ENCODE measurements around the gene GAL3ST2.
"Not testable (repeated sequence)": the region's sequence is repeated elsewhere in the genome, so short reads cannot be mapped to it uniquely, and the experiment has no call there.

The GAL3ST2 gene

DNA sequence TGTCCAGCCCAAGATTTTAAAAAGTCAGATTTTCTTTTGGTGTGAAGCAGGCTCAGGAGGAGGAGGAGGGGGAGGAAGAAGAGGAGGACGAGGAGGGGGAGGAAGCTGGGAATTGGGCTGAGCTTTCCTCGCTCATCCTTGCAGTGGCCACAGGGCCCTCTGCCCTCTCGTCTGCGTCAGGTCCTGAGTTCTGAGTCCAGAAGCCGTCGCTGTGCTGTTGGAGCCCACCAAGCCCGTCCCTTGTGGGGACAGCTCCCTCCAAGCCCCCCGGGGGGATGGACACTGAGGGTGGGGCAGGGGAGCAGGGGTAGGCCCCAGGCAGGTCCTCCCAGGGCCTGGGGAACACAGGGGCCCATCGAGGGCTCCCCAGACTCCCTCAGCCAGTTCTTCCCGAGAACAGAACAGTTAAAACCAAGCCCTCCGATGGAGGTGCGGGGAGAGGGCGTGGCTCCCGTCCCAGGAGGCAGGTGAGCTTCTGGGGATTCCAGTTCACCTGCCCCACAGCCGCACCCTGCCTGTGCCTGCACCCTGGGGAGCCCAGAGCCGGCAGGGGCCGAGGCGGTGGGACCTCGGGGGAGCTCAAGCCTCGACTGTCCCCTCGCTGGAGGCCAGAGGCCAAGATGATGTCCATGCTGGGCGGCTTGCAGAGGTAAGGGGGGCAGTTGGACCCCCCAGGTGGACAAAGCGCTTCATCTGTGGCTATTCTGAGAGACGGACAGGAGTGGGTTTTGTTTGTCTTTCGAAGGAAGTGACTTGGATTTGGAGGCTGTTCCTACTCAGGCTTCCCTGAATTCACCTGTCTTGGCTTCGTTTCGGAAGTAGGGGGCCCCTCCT is at the start of gene GAL3ST2:
GAL3ST2 (plus strand) TSS at position 487 of the 834 bp plus-strand sequence; CDS start at position 621, 134 bp downstream.
- no peak for DNase-seq

DNA sequence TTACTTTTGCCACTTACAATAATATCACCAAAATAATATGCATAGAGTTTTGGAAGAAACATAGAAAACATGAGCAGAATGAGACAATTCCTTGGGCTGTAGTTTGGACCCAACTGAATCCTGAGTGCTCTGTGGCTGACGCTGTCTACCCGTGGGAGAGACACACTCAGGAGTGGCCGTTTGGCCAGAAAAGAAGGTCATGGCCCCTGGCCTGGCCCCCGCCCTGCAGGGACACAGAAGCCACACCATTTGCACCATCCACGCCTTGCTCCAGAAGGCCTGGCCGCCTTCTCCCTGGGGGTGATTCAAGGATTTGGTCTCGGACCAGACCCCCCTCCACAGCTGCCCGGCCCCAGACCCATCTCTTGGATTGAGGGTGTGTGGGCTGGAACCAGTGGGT is 48.6 kb upstream of the GAL3ST2 start:
- DNase-seq = no peak

- DNase-seq = no peak
These were observed 48.0 kb upstream of the GAL3ST2 start for GRCh38 chr2:241728627-241729026.

GRCh38 chr2:241729868-241730267 is 46.8 kb upstream of the GAL3ST2 start:
- DNase-seq = no peak

- no peak for DNase-seq
These were observed 45.8 kb upstream of the GAL3ST2 start for GRCh38 chr2:241730671-241731293.

DNA sequence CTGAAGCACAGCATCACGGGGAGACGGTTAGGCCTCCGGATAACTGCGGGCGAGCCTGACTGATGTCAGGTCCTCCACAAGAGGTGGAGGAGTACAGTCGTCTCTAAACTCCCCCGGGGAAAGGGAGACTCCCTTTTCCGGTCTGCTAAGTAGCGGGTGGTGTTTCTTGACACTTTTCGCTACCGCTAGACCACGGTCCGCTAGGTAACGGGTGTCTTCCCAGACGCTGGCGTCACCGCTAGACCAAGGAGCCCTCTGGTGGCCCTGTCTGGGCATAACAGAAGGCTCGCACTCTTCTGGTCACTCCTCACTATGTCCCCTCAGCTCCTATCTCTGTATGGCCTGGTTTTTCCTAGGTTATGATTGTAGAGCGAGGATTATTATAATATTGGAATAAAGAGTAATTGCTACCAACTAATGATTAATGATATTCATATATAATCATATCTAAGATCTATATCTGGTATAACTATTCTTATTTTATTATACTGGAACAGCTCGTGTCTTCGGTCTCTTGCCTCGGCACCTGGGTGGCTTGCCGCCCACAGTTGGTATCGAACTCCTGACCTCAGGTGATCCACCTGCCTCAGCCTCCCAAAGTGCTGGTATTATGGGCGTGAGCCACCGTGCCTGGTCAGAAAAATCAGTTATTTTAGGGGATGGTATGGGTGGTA is 44.0 kb upstream of the GAL3ST2 start:
- peak; percentile 50 for DNase-seq

GRCh38 chr2:241733391-241734207 is 43.0 kb upstream of the GAL3ST2 start:
- no peak for DNase-seq

DNA sequence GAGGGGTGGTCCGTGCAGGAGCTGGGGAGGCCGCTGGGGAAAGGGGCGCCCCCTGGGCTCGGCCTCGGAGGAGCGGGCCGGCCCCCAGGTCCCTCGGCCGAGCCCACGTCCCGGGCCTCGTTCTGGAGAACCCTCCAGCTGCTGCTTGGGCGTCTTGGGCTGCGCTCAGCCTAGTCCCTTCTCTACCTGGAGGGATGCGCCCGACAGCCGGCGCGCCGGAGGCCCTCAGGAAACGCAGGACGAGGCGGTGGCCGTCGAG is 42.5 kb upstream of the GAL3ST2 start:
- no peak for DNase-seq

- peak; percentile 83 for DNase-seq
These were observed 42.0 kb upstream of the GAL3ST2 start, which contains the start of gene D2HGDH for GRCh38 chr2:241734467-241735208. Gene D2HGDH, plus strand, starts transcription at chr2:241734630. Its CDS starts 595 bp downstream, at chr2:241735225.

- DNase-seq = no peak
These were observed 40.5 kb upstream of the GAL3ST2 start for GRCh38 chr2:241736111-241736510.

DNA sequence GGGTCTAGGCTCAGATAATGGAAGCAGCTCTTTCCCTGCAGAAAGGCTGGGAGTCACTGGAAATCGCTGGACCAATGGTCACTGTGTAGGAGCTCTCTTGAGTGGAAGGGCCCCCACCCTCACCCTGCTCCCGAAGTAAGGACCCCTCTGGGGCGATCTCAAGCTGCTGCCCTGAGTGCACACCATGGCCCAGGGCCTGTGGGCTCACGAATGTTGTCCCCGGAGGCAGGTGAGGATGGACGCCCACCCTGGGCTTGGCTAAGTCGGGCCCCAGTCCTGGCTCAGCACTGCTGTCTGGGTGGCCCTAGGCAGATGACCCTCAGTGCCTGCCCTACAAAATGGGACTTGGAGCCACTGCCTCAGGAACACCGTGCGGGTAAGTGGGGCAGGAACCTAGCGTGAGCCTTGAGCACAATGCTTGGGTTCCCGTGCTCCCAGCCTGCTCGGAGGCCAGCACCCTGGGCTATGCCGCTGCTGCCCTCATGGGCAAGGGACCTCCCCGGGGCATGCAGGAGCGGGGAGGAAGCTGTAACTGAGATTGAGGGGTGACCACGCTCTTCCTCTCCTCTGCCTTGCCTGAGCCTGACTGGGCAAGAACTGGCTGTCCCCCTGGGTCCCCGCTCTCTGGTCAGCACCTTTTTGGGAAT is 38.5 kb upstream of the GAL3ST2 start:
- DNase-seq = no peak

DNA sequence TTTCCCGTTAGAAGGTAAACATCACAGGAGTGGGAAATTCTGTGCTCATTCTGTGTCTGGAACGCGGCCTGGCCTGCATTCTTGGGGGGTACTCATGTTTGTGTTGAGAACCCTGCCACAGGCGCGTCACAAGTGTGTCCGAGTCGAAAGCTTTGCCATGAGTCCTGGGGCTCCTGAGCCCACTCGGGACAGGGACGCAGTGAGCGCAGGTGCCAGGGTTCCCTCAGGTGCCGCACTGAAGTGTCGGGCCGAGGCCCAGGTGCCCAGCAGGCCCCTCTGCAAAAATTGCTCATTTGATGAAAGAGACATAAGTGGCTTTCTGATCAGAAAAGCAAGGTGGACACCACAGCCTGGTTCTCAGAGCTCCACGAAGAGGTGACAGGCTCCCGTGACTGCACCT is 37.4 kb upstream of the GAL3ST2 start:
- DNase-seq = no peak

GRCh38 chr2:241739651-241740050 is 37.0 kb upstream of the GAL3ST2 start:
- DNase-seq = peak; percentile 49

GRCh38 chr2:241741016-241741415 is 35.6 kb upstream of the GAL3ST2 start:
- DNase-seq = no peak

DNA sequence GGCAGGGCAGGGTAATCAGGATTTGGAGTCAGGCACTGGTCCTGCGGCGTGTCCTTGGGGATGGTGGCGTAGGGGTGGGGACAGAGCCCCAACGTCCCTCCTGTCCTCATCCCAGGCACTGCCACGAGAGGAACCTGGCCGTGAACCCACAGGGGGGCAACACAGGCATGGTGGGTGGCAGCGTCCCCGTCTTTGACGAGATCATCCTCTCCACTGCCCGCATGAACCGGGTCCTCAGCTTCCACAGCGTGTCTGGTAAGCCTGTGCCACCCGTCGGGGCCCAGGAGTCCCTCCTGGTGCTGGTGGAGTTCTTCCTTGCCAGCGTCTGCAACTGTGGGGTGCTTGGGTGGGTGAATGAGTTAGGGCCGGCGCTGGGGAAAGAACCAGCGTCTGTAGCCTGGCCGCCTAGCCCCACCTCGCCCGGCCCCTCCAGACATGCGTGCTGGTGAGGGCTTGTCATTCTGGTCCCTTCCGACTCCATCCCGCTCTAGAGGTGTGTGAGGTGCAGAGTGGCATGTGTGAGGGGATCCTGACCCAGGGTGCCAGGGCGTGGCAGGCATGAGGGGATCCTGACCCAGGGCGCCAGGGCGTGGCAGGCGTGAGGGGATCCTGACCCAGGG is 34.2 kb upstream of the GAL3ST2 start:
- no peak for DNase-seq

DNA sequence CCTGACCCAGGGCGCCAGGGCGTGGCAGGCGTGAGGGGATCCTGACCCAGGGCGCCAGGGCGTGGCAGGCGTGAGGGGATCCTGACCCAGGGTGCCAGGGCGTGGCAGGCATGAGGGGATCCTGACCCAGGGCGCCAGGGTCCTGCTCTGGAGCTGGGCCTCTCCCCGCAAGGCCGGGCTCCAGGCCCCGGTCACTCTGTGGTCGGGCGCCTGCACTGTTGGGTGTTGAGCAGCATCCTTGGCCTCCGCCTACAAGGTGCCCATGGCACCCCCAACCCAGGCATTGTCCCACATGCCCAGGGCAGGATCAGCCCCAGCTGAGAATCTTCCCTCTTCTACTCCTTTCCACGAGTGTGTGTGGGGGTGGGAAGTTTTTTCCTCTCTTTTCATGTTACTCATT is 33.6 kb upstream of the GAL3ST2 start:
- DNase-seq = not testable (repeated sequence)

DNA sequence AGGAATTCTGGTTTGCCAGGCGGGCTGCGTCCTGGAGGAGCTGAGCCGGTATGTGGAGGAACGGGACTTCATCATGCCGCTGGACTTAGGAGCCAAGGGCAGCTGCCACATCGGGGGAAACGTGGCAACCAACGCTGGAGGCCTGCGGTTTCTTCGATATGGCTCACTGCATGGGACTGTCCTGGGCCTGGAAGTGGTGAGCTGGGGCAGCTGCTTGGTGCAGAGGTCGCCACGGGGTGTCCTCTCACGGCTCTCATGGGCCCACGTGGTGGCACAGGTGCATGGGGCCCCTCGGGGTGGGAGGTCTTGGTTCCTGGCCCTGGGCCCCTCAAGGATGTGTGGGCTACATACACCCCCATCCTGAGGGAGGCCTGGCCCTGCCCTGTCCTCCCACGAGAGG is 33.0 kb upstream of the GAL3ST2 start:
- DNase-seq = no peak

DNA sequence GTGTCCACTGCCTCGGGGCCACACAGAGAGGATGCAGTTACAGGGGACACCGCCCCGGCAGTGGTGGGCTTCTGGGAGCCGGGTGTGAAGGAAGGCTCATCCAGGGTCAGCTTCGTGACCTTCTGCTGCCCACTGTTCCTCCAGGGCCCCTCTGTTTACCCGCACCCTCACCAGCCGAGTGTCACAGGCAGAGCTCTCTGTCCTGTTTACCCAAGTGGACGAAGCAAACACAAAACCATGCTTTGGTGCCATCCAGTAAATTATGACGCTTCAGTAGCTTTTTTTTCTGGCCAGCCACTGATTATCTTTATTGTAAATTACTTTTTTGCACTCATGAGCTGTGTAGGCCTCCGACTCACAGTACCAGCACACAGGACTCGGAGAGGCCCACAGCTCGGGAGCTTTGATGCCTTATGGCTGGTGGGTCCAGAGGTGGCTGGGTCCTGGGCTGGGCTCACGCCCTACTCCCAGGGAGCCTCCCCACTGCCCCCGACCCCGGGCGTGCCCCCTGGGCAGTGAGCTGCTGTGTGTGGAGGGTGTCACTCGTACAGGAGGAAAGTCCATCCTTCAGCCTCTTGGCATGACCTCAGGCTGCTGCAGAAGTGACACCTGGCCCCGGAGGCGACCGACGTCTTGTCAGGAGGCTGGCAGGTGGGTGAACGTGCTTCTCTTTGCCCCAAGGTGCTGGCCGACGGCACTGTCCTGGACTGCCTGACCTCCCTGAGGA is 32.4 kb upstream of the GAL3ST2 start:
- DNase-seq = no peak

DNA sequence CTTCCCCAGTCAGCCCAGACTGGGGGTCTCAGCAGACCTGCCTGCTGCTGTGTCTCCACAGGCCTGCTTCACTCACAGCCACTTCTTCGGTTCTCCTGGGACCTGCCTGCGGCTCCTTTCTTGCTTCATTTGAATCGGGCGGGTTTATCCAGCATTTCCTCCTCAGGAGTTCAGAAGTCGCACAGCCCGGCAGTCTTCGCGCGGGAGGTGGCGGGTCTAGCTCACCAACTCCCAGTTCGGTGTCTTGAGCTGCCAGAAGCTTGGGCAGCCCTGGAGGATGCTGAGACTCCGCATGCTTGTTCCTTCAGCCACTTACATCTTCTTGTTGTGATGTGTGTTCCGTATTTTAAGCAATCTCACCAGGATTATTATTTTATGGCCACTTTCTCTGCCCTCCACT is 31.3 kb upstream of the GAL3ST2 start:
- DNase-seq = no peak

GRCh38 chr2:241746084-241746483 is 30.5 kb upstream of the GAL3ST2 start:
- DNase-seq = no peak

All from fibroblast of skin of right biceps (primary cell).